GM18508 (cell line): ENCODE data around the gene CCDC27.
A peak's percentile ranks its signal among the peaks of the same experiment; 100 is the strongest.
"Not testable (repeated sequence)": the region's sequence is repeated elsewhere in the genome, so short reads cannot be mapped to it uniquely, and the experiment has no call there.

Experiments
- ATAC-seq: cut with Tn5 transposase; IDR thresholded peaks from one replicate; pipeline ENCODE4 v1.9.1; 2021; ENCODE audit warnings: moderate number of reproducible peaks; ENCODE audit not compliant: insufficient read depth, unreplicated experiment

CCDC27 gene

DNA sequence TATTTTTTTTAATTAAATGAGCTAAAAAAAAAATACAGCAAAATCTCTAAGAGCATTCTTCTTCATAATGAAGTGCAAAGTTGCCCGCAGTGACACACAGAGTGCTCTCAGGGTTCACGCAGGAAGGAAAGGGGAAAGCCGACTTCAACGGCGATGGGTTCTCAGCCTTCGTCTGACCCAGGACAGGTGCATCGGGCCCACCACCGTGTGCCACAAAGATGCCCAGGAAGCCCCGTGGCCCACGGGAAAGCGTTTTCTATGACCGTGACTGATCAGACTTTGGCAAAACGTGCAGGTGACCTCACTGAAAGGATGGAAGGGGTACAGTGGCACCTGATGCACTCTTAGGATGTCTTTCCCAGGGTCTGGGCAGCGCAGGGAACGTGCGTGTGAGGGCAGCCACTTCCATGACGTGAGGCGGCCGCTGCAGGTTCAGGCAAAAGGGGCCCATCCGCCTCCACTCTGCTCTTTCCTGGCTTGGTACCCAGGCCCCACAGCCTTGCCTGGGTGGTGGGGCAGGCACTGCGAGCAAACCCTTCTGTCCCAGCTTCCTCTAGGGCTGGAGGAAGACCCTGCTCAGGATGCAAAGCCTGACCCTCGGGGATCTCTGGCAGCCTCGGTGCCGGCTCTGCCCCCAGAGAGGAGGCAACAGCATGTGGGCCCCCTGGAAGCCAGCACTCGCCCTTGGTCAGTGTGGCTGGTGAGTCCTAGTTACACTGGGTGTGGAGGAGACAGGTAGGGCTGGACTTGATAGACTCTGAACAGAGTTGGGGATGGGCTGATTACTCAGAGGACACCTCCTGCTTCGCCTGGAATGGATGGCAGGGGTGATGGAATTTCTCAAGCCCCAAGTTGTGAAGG is 35.7 kb downstream of the CCDC27 start:
- no peak for ATAC-seq

DNA sequence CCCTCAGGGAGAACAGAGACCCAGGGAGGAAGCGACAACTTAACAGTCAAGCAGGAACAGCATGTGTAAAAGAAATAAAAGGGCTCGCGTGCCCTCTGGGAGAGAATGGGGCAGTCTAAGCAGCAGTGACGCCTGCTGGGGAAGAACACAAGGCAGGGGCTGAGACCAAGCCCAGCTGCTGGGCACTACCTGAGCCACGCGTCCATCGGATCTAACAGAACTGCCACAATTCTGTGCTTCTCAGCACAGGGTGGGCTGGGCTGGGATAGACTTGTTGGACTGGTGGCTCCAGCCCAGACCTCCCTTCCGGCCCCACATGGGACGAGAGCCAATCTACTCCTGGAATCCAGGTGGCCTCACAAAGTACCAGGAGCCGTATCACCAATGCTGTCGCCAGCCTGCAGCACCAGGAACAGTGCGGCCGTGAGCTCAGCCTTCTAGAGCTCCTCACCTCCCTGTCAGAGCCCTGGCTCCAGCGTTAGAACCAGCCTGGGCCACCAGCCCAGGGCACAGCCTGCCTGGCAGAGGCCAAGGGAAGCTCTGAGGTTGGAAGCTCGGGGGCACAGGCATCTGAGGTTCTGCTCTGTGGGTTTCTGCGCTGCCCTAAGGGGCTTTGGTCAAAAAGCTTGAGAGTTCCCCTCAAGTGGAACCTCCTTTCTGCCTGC is 36.6 kb downstream of the CCDC27 start:
- ATAC-seq, result no peak

GRCh38 chr1:3789421-3790300 is 37.4 kb downstream of the CCDC27 start:
- ATAC-seq, result no peak

DNA sequence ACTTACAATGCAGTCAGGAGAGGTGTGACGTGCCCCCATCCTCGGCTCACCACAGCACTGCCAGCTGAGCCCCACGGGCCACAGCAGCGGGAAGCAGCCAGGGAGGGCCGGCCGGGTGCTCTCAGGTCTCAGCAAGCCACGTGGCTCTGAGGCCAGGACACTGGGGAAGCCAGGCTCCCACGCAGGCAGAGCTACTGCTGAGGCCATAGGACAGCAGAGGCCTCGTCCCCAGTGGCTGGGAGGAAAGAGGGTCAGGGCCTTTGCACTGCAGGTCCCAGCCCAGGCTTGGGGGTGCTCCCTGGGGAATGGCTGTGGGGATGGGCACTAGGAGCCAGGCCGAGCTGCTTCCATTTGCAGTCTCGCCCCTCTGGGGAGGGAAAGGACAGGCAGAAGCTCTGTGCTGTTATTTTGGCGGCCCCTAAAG is 38.3 kb downstream of the CCDC27 start:
- no peak for ATAC-seq

DNA sequence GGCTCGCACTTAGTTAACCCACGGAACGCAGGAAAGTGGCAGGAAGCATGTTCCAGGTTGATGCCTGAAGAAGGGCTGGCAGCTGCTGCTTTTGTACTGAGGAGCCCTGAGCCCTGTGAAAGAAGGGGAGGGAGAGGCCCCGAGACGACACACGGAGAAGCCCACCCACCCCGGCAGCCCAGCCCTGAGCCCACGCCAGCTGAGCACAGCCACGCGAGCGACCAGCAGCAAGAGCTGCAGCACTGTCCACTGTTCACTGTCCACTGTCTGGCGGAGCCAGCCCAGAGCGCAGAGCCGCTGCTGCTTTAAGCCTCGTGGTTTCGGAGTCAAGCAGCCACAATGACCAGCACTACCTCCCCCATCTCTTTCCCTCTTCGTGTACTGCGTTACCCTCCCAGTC is 38.7 kb downstream of the CCDC27 start:
- no peak for ATAC-seq

- no peak for ATAC-seq
These were observed 43.4 kb downstream of the CCDC27 start for GRCh38 chr1:3795453-3796214.

DNA sequence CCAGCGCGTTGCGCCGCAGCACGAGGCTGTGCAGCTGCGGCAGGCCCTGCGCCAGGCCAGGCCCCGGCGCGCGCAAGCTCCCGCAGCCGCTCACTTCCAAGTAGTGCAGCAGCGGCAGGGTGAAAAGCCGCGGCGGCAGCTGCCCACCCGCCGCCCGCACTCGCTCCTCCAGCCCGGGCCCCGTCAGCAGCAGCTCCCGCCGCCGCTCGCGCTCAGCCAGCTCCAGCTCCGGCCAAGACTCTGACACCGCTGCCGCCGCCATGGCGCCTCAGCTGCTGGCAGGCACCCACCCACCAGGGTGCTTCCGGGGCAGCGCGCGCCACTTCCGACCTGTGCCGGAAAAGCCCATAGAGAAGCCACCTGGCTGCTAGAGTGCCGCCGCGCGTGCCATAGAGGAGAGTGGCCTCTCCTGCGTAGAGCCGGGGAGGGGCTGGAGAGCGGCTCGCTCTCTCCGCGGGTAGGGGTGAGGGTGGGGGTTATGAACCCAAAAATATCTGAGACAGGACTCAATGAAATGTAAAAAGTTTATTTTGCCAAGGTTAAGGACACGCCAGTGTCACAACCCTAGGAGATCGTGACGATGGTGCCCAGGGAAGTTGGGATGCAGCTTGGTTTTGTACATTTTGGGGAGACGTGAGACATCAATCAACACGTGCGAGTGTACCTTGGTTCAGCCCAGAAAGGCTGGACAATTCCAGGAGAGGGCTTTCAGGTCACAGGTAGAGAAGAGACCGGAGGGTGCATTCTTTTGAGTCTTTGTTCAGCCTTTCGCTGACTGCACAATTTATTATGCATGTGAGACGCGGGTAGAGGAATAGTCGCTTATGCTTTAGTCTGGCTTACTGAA is 44.2 kb downstream of the CCDC27 start, which contains the start of gene LRRC47:
Gene LRRC47 (minus strand): TSS at position 284 of the 847 bp plus-strand sequence. CDS start 22 bp downstream, at position 262.
- peak; percentile 63 for ATAC-seq

DNA sequence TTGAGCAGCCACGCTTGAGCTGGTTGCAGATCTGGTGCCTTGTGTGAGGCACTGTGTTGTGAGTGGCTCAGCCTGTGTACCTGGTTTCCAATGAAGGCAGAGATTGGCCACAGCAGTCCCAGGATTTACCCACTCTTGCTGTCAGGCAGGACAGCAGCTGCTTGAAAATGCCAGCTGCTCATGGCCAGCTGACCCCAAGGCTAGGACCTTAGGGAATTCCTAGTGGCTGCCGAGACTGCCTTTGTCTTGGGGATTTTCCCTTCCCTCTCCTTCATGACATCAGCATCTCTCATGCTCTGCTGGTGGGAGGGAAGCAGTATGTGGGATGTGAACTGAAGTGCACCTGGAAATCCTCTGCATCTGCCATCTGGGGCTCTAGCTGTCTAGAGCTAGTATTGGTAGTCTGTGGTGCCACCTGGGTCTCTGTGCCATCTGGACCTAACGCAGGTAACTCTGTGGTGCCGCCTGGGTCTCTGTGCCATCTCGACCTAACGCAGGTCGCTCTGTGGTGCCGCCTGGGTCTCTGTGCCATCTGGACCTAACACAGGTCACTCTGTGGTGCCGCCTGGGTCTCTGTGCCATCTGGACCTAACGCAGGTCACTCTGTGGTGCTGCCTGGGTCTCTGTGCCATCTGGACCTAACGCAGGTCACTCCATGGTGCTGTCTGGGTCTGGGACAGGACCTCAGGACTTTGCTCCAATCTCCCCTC is 47.9 kb downstream of the CCDC27 start:
- ATAC-seq, result no peak

DNA sequence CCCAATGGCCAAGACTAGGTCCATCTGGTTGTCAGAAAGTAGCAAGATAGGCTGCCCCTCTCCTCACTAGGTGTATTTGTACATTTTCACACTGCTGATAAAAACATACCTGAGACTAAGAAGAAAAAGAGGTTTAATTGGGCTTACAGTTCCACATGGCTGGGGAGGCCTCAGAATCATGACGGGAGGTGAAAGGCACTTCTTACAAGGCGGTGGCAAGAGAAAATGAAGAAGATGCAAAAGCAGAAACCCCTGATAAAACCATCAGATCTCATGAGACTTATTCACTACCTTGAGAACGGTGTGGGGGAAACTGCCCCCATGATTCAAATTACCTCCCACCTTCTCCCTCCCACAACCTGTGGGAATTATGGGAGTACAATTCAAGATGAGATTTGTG is 48.5 kb downstream of the CCDC27 start:
- ATAC-seq, result not testable (repeated sequence)

DNA sequence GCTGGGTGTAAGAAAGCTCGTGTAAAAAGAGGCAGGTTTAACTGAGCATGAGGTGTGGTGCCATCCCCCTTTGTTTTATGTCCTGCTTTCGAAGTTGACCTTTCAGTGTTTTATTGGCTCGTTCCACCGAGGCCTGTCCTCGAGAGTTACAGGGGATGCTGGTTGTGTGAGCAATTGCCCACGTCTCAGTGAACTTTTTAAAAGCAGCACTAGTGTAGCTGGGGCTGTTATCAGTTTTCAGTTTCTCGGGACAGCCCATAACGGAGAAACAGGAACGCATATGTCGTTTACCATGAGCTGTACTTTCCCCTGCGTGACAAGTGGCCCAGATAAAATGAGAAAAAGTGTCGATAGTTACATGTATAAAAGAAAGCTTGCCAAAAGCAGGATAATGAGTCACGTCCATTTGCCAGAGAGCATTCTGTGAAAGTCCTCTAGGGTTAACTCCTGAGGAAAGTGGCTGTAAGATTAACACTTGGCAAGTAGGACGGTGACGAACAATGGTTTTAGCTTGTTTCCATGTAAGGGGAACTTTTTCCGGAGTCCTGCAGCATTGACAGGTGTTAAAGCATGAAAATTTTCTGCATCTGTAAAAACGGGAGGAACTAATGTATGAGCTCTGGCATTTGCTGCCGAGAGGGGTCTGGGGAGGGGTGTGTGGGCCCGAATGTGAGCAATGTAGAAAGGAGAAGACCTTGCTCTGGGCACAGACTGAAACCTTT is 51.8 kb downstream of the CCDC27 start:
- no peak for ATAC-seq

DNA sequence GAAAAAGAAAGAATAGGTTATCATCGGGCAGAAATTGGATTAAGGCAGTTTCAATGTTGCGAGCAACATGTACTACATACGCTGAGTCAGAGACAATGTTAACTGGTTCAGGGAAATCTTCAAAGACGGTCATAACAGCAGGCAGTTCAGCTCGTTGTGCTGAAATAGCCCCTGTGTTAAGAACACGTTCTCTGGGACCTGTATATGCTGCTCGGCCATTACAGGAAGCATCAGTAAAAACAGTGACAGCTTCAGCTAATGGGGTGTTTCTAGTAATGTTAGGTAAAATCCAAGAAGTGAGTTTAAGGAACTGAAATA is 52.3 kb downstream of the CCDC27 start:
- ATAC-seq, result not testable (repeated sequence)

DNA sequence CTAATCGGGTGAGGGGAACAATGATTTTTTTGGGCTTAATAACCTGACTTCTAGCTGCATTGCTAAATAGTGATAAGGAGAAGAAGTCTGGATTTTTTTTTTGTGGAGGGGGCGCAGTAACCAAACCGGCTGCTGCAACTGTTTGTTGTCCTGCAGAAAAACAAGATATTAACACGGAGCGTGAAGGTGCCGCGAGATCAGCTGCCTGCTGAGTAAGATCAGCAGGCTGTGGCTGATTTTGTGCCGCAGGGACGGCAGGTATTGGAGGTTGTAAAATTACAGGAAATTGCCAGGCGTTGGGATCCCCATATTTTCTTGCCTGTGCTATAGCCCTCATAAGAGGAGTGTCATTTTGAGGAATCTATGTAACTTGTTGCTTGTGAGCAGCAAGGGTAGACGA is 52.8 kb downstream of the CCDC27 start:
- no peak for ATAC-seq

DNA sequence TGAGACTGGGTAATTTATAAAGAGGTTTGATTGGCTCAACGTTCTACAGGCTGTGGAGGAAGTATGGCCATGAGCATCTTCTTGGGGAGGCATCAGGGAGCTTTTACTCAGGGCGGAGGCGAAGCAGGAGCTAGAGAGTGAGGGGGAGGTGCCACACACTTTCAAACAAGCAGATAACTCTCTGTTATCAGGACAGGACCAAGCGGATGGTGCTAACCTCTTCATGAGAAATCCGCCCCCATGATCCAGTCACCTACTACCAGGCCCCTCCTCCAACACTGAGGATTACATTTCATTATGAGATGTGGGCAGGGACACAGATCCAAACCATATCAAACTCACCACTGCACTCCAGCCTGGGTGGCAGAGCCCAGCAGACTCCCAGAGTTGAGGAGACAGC is 55.5 kb downstream of the CCDC27 start:
- ATAC-seq, result no peak

DNA sequence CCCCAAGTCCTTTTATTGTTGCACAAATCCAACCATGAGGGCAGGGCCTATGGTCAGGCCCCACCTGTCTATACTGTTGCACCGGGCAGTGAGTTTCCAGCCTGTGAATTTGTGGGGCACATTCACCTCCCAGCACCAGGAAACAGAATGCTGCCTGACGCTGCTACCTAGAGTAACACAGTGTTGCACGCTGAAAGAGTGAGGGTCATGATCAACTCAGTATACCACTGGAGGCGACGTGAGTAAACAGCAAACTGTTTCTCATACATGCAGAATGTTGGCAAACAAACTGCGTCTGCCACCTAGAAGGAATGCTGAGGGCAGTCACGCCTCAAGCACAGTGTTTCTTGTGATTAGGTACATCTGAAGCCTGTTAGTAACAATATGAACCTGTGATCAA is 57.4 kb downstream of the CCDC27 start:
- ATAC-seq, result no peak

- not testable (repeated sequence) for ATAC-seq
These were observed 58.0 kb downstream of the CCDC27 start for GRCh38 chr1:3810149-3810761.

DNA sequence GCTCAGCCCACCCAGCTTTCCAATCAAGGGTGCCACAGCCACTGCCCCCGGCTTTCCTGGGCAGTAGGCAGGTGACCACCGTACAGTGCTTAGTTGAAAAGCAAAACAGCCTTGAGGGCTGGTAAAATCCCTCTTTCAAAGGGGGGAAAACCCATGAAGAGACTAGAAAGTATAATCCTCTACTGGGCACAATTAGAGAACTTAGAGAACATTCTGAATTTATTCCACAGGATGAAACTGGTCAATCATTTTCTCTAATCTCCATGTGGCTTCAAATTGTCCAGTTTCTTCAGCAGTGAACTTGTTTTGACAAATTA is 59.3 kb downstream of the CCDC27 start:
- no peak for ATAC-seq

GRCh38 chr1:3814065-3814464 is 61.8 kb downstream of the CCDC27 start:
- ATAC-seq, result no peak
